Measurements from ENCODE around the gene SYCP3.
A peak's percentile ranks its signal among the peaks of the same experiment; 100 is the strongest.

SYCP3 gene

DNA sequence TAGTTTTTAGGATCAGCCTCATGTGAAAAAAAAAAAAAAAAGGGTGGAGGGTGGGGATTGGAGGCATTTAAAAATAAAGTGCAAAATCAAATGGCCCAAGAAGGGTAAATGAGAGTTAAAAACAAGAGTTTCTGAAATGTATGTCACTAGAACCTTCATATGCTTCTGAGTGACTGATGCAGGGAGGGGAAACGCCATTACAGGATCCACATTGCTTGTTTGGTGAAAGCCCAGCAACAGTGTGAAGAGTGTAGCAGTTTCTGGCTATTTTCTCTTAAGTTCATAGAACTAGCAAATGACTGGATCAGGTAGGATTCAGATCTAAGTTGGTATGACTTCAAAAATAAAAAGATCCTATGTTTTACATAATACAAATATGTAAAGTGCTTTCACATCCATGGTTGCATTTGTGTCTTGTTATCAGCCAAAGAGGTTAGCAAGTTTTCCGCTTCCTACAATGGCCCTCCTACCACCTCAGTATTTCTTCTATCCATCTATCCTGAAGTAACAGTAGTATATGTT is 38.9 kb downstream of the SYCP3 start:
- TF ChIP-seq ARNTL (CRISPR knock-in tag; IDR thresholded peaks at IDR 0.05; ENCODE audit: borderline replicate concordance, low read depth) (no peak), OSR1 (CRISPR knock-in tag; IDR thresholded peaks at IDR 0.05) (no peak), ZNF70 (CRISPR knock-in tag; IDR thresholded peaks at IDR 0.05) (no peak), CSDC2 (CRISPR knock-in tag; IDR thresholded peaks at IDR 0.05) (no peak), PPARA (CRISPR knock-in tag; IDR thresholded peaks at IDR 0.05; ENCODE audit: borderline replicate concordance) (no peak), RARB (CRISPR knock-in tag; IDR thresholded peaks at IDR 0.05) (no peak), ESRRG (CRISPR knock-in tag; IDR thresholded peaks at IDR 0.05) (no peak), BACH2 (CRISPR knock-in tag; IDR thresholded peaks at IDR 0.05; ENCODE audit: borderline replicate concordance) (no peak), SNAI2 (CRISPR knock-in tag; IDR thresholded peaks at IDR 0.05) (no peak), GLIS3 (CRISPR knock-in tag; IDR thresholded peaks at IDR 0.05) (no peak), ZFP30 (CRISPR knock-in tag; IDR thresholded peaks at IDR 0.05) (no peak), ZNF565 (CRISPR knock-in tag; conservative IDR thresholded peaks at IDR 0.05; ENCODE audit: low read depth) (no peak), ZC3H10 (CRISPR knock-in tag; IDR thresholded peaks at IDR 0.05) (no peak)
- TF ChIP-seq, protein P1, sequence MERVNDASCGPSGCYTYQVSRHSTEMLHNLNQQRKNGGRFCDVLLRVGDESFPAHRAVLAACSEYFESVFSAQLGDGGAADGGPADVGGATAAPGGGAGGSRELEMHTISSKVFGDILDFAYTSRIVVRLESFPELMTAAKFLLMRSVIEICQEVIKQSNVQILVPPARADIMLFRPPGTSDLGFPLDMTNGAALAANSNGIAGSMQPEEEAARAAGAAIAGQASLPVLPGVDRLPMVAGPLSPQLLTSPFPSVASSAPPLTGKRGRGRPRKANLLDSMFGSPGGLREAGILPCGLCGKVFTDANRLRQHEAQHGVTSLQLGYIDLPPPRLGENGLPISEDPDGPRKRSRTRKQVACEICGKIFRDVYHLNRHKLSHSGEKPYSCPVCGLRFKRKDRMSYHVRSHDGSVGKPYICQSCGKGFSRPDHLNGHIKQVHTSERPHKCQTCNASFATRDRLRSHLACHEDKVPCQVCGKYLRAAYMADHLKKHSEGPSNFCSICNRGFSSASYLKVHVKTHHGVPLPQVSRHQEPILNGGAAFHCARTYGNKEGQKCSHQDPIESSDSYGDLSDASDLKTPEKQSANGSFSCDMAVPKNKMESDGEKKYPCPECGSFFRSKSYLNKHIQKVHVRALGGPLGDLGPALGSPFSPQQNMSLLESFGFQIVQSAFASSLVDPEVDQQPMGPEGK (CRISPR knock-in tag; IDR thresholded peaks at IDR 0.05; ENCODE audit: borderline replicate concordance), result no peak
- no peak for ATAC-seq

DNA sequence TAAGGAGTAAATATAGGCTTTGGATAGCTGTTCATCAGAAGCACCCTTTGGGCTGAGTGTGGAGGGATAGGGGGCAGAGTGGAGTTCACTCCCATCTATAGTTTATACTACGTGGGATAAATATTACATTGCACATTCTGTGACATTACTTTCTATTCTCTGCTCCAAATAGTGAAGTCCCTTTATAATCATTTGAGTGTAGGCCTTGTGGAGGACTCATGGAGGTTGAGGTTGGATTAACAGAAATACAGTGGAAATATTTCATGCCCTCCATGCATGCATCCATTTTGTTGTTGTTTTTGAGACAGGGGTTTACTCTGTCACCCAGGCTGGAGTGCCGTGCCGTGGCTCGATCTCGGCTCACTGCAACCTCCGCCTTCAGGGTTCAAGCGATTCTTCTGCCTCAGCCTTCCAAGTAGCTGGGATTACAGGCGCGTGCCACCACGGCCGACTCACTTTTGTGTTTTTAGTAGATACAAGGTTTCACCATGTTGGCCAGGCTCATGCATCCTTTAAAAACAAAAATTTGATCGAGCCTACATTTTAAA is 40.4 kb downstream of the SYCP3 start:
- TF ChIP-seq ZNF70 (CRISPR knock-in tag; IDR thresholded peaks at IDR 0.05), result no peak
- no peak for TF ChIP-seq ESRRG (CRISPR knock-in tag; IDR thresholded peaks at IDR 0.05)
- no peak for TF ChIP-seq ISL1 (CRISPR knock-in tag; IDR thresholded peaks at IDR 0.05)
- TF ChIP-seq ZFP3 (CRISPR knock-in tag; IDR thresholded peaks at IDR 0.05), result no peak
- no peak for TF ChIP-seq PPARA (CRISPR knock-in tag; IDR thresholded peaks at IDR 0.05; ENCODE audit: borderline replicate concordance)
- no peak for TF ChIP-seq ZC3H10 (CRISPR knock-in tag; IDR thresholded peaks at IDR 0.05)
- no peak for TF ChIP-seq ZNF8 (CRISPR knock-in tag; IDR thresholded peaks at IDR 0.05)
- TF ChIP-seq, protein P2, sequence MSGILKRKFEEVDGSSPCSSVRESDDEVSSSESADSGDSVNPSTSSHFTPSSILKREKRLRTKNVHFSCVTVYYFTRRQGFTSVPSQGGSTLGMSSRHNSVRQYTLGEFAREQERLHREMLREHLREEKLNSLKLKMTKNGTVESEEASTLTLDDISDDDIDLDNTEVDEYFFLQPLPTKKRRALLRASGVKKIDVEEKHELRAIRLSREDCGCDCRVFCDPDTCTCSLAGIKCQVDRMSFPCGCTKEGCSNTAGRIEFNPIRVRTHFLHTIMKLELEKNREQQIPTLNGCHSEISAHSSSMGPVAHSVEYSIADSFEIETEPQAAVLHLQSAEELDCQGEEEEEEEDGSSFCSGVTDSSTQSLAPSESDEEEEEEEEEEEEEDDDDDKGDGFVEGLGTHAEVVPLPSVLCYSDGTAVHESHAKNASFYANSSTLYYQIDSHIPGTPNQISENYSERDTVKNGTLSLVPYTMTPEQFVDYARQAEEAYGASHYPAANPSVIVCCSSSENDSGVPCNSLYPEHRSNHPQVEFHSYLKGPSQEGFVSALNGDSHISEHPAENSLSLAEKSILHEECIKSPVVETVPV (CRISPR knock-in tag; IDR thresholded peaks at IDR 0.05), result no peak
- no peak for TF ChIP-seq TCF4 (CRISPR knock-in tag; IDR thresholded peaks at IDR 0.05; ENCODE audit: borderline replicate concordance)
- no peak for TF ChIP-seq CSDC2 (CRISPR knock-in tag; IDR thresholded peaks at IDR 0.05)

DNA sequence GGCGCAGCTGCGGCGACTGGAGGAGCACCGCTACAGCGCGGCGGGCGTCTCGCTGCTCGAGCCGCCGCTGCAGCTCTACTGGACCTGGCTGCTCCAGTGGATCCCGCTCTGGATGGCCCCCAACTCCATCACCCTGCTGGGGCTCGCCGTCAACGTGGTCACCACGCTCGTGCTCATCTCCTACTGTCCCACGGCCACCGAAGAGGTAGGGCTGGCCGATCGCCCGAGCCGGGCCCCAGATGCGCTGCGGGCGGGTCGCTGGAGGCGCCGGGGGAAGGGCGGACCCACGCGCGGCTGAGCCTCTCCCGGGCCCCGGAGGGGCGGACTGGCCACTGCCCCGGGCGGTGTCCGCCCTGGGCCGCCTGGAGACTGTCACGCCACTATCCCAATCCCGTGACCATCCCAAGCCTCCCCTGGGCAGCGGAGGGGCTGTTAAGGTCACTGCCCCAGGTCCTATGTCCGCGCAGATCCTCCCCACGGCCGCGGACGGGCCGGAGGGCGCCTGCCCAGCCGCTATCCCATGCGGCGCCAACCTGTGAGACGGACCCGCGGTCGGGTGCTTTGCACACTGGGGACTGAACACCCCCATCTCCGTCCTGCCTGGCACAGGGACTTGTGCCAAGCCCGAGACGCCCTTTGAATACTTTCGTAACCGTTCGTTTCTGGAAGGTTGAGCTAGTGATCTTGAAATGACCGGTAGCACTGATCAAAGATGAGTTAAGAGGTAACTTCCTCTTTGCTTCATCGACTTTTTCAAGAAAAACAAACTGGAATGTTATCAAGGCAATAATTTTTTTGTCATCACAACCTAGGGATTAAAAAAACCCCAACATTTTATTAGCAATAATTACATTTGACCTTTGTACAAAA is 41.1 kb downstream of the SYCP3 start:
- TF ChIP-seq OSR1 (CRISPR knock-in tag; IDR thresholded peaks at IDR 0.05) (no peak), SNAI2 (CRISPR knock-in tag; IDR thresholded peaks at IDR 0.05) (no peak)
- ATAC-seq, result peak; percentile 76

More for the DNA sequence above, 40.4 kb downstream of the SYCP3 start:
- ATAC-seq, result peak; percentile 70

DNA sequence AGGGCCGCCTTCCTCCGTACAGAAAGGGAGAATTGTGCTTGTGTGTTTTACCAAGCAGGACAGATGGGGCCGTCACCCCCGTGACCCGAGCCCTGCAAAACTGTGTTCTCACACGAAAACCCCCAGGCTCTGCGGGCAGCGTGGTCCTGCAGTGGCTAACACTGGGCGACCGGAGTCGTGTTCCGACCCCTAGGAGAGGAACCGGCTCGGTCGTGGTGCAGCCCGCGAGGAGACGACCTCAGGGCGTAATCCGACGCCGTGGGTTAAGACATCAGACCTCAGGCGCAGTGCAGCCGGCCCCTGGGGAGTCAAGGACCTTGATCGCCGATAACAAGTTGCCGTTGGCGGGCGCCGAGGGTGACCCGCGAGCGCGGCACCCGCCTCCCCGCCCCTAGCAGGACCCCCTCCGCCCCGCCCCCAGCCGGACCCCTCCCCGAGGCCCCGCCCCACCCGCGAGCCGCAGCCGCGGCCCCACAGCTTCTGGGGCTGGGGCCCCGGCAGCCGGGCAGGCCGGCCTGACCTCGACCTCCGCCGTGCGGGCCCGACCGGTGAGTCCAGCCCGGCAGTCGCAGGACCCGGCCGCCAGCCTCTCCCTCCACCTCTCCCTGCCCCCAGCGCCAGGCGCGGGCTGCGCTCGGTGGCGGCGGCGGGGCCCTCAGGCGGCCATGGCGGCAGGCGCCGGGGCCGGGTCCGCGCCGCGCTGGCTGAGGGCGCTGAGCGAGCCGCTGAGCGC is 41.9 kb downstream of the SYCP3 start, which contains the start of gene CHPT1:
Gene CHPT1 (plus strand): TSS at position 444 of the 733 bp plus-strand sequence. CDS start 222 bp downstream, at position 666.
- peak; percentile 82 for ATAC-seq

More for the DNA sequence above, 41.9 kb downstream of the SYCP3 start, which contains the start of gene CHPT1:
- TF ChIP-seq ZFP30 (CRISPR knock-in tag; IDR thresholded peaks at IDR 0.05) (no peak), ZNF70 (CRISPR knock-in tag; IDR thresholded peaks at IDR 0.05) (no peak), ESRRG (CRISPR knock-in tag; IDR thresholded peaks at IDR 0.05) (no peak), ISL1 (CRISPR knock-in tag; IDR thresholded peaks at IDR 0.05) (no peak), BACH2 (CRISPR knock-in tag; IDR thresholded peaks at IDR 0.05; ENCODE audit: borderline replicate concordance) (no peak), TOX (CRISPR knock-in tag; IDR thresholded peaks at IDR 0.05; ENCODE audit: borderline replicate concordance) (no peak), ZFP3 (CRISPR knock-in tag; IDR thresholded peaks at IDR 0.05) (no peak), TCF4 (CRISPR knock-in tag; IDR thresholded peaks at IDR 0.05; ENCODE audit: borderline replicate concordance) (no peak), PPARA (CRISPR knock-in tag; IDR thresholded peaks at IDR 0.05; ENCODE audit: borderline replicate concordance) (no peak), GLIS3 (CRISPR knock-in tag; IDR thresholded peaks at IDR 0.05) (no peak)
- TF ChIP-seq, protein P2 (CRISPR knock-in tag; IDR thresholded peaks at IDR 0.05), result no peak
- TF ChIP-seq, protein P3, sequence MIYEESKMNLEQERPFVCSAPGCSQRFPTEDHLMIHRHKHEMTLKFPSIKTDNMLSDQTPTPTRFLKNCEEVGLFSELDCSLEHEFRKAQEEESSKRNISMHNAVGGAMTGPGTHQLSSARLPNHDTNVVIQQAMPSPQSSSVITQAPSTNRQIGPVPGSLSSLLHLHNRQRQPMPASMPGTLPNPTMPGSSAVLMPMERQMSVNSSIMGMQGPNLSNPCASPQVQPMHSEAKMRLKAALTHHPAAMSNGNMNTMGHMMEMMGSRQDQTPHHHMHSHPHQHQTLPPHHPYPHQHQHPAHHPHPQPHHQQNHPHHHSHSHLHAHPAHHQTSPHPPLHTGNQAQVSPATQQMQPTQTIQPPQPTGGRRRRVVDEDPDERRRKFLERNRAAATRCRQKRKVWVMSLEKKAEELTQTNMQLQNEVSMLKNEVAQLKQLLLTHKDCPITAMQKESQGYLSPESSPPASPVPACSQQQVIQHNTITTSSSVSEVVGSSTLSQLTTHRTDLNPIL (CRISPR knock-in tag; IDR thresholded peaks at IDR 0.05; ENCODE audit: low read depth), result no peak
